Caco-2 (cell line): ENCODE results near the gene PFDN2. TPM values are rescaled to one million over a fixed set of nuclear protein-coding genes. Genes with fewer than 3 reads are reported as not detected.

Experiments used
- BruUV-seq: library from RNA; stranded (reverse); fragments of 400-500 nt; replicated peaks from 2 replicates; lab custom pipeline; 2021; lab: Mats Ljungman, UMichigan
- CTCF ChIA-PET: fragments of 300-600 bp; sonication (Branson Sonifier 250); formaldehyde crosslinking; loops from one replicate; lab custom pipeline; 2022; ENCODE audit warnings: antibody characterized with exemption; lab: Charles Lee
- POLR2A ChIA-PET: fragments of 300-600 bp; sonication (Branson Sonifier 250); formaldehyde crosslinking; loops from one replicate; lab custom pipeline; 2022; ENCODE audit warnings: antibody characterized with exemption; lab: Charles Lee
- DNase-seq, 2 experiments: peaks; one replicate each; pipeline versions ENCODE4 v3.0.0 to v3.0.0-alpha.2; 2020 to 2022
- H3K27me3 ChIP-seq: replicated peaks from 2 replicates; pipeline ENCODE4 v1.6.0; 2011; ENCODE audit warnings: low read length; ENCODE audit not compliant: control insufficient read depth, insufficient read depth
- H3K36me3 ChIP-seq: 2 replicates; pipeline ENCODE4 v1.5.1; 2011; ENCODE audit warnings: low read length; ENCODE audit not compliant: control insufficient read depth, insufficient read depth
- H3K4me1 ChIP-seq: fragments of 250-450 bp; sonication (Bioruptor Pico); 2 replicates; pipeline ENCODE4 v1.5.1; 2020; ENCODE audit warnings: mild to moderate bottlenecking
- H3K4me3 ChIP-seq: 2 replicates; pipeline ENCODE4 v1.5.1; 2011; ENCODE audit warnings: low read depth, mild to moderate bottlenecking, control low read depth, low read length
- H3K9me3 ChIP-seq: fragments of 250-450 bp; sonication (Bioruptor Pico); 2 replicates; pipeline ENCODE4 v1.5.1; 2020; ENCODE audit warnings: mild to moderate bottlenecking, moderate library complexity
- H3K27ac Mint-ChIP-seq: one replicate; pipeline ENCODE4 v1.8.0; 2022; ENCODE audit warnings: mixed read lengths; ENCODE audit not compliant: unreplicated experiment
- H3K27me3 Mint-ChIP-seq: one replicate; pipeline ENCODE4 v1.8.0; 2022; ENCODE audit warnings: mixed read lengths; ENCODE audit not compliant: insufficient read depth, unreplicated experiment
- H3K36me3 Mint-ChIP-seq: one replicate; pipeline ENCODE4 v1.8.0; 2022; ENCODE audit warnings: mild to moderate bottlenecking, mixed read lengths; ENCODE audit not compliant: insufficient read depth, unreplicated experiment
- H3K4me1 Mint-ChIP-seq: one replicate; pipeline ENCODE4 v1.8.0; 2022; ENCODE audit warnings: low read depth, mixed read lengths; ENCODE audit not compliant: unreplicated experiment
- H3K4me3 Mint-ChIP-seq: one replicate; pipeline ENCODE4 v1.8.0; 2022; ENCODE audit warnings: mild to moderate bottlenecking, moderate library complexity, mixed read lengths; ENCODE audit not compliant: unreplicated experiment
- H3K9me3 Mint-ChIP-seq: one replicate; pipeline ENCODE4 v1.8.0; 2022; ENCODE audit warnings: mixed read lengths; ENCODE audit not compliant: unreplicated experiment
- CTCF ChIP-seq, 2 experiments: fragments of 200-600 bp in 1 of 2; IDR thresholded peaks; 1 replicate in 1 of 2; 2 replicates in 1 of 2; pipeline versions ENCODE4 v1.5.1 to v1.8.0; 2011 to 2022; ENCODE audit warnings: antibody characterized with exemption in 1 of 2, control low read depth in 1 of 2, inconsistent platforms in 1 of 2, low read depth in 1 of 2, low read length in 1 of 2, mild to moderate bottlenecking in 1 of 2, moderate library complexity in 1 of 2; ENCODE audit not compliant: insufficient read depth in 1 of 2, severe bottlenecking in 1 of 2, unreplicated experiment in 1 of 2
- intact Hi-C: fragments of 100-400 bp; cut with micrococcal nuclease; formaldehyde crosslinking; loops from one replicate; pipeline ENCODE4 v1.10.0; 2022; ENCODE audit not compliant: unreplicated experiment
- total RNA-seq: library from RNA; stranded (reverse); gene quantifications from 2 replicates; pipeline ENCODE4 v1.2.3, GENCODE V29; 2022

Gene PFDN2
- total RNA-seq, 1 experiment from 2014 or later, result 88.0 TPM

GRCh38 chr1:161082996-161083747, 34.7 kb downstream of the PFDN2 start:
- TSS peak; percentile 85 for BruUV-seq
- Mint-ChIP-seq H3K4me3 (peak overlapping the region; percentile 9), H3K27me3 (no peaks in the 10 kb centered on the region), H3K9me3 (no peaks in the 10 kb centered on the region), H3K4me1 (peaks cover 37% of the 10 kb centered on the region), H3K27ac (peak overlapping the region; percentile 67), H3K36me3 (peaks cover 7% of the 10 kb centered on the region)
- POLR2A ChIA-PET, result interaction anchor here (0.6 to 1.9 kb wide), 3 partner anchors 37 to 180 kb away, joined by 4 to 10 read pairs (median 5); partner anchors contain the start of genes F11R and USF1
- Histone ChIP-seq H3K4me3 (no peak overlapping the region), H3K9me3 (no peaks in the 10 kb centered on the region), H3K36me3 (no peaks in the 10 kb centered on the region), H3K4me1 (peaks cover 43% of the 10 kb centered on the region), H3K27me3 (no peaks in the 10 kb centered on the region)
- DNase-seq, result peak; percentile 92 to 95
- CTCF ChIA-PET, result no interaction called here
- intact Hi-C loops, result no loop called here
- no peak for TF ChIP-seq CTCF (IDR thresholded peaks at IDR 0.05; ENCODE audit: insufficient read depth in 1 of 2, low read depth in 1 of 2, low read length in 1 of 2, severe bottlenecking in 1 of 2, unreplicated experiment in 1 of 2)

- no peak overlapping the region for H3K4me3 ChIP-seq
- no peak for TF ChIP-seq CTCF (IDR thresholded peaks at IDR 0.05; ENCODE audit: insufficient read depth in 1 of 2, low read depth in 1 of 2, low read length in 1 of 2, severe bottlenecking in 1 of 2, unreplicated experiment in 1 of 2)
- Mint-ChIP-seq H3K27me3 (no peaks in the 10 kb centered on the region), H3K4me1 (peaks cover 37% of the 10 kb centered on the region), H3K36me3 (peaks cover 7% of the 10 kb centered on the region), H3K27ac (peak overlapping the region; percentile 67), H3K9me3 (no peaks in the 10 kb centered on the region), H3K4me3 (no peak overlapping the region)
- POLR2A ChIA-PET, result no interaction called here
- CTCF ChIA-PET, result no interaction called here
- BruUV-seq, result no TSS peak
- no peaks in the 10 kb centered on the region for H3K27me3 ChIP-seq
- DNase-seq, result no peak
- H3K4me1 ChIP-seq, result peaks cover 43% of the 10 kb centered on the region
- intact Hi-C loops, result no loop called here
- H3K9me3 ChIP-seq, result no peaks in the 10 kb centered on the region
- H3K36me3 ChIP-seq, result no peaks in the 10 kb centered on the region
Measured at GRCh38 chr1:161082483-161082882, 35.4 kb downstream of the PFDN2 start.

GRCh38 chr1:161081519-161081918, 36.3 kb downstream of the PFDN2 start:
- peaks cover 37% of the 10 kb centered on the region for H3K4me1 Mint-ChIP-seq
- H3K9me3 Mint-ChIP-seq, result no peaks in the 10 kb centered on the region
- H3K4me3 Mint-ChIP-seq, result no peak overlapping the region
- POLR2A ChIA-PET, result no interaction called here
- no peaks in the 10 kb centered on the region for H3K9me3 ChIP-seq
- TF ChIP-seq CTCF (IDR thresholded peaks at IDR 0.05; ENCODE audit: insufficient read depth in 1 of 2, low read depth in 1 of 2, low read length in 1 of 2, severe bottlenecking in 1 of 2, unreplicated experiment in 1 of 2), result no peak
- CTCF ChIA-PET, result no interaction called here
- no peak overlapping the region for H3K27ac Mint-ChIP-seq
- intact Hi-C loops, result no loop called here
- H3K27me3 ChIP-seq, result no peaks in the 10 kb centered on the region
- BruUV-seq, result no TSS peak
- H3K4me1 ChIP-seq, result peaks cover 43% of the 10 kb centered on the region
- H3K36me3 Mint-ChIP-seq, result peaks cover 7% of the 10 kb centered on the region
- no peak overlapping the region for H3K4me3 ChIP-seq
- no peaks in the 10 kb centered on the region for H3K36me3 ChIP-seq
- no peak for DNase-seq
- H3K27me3 Mint-ChIP-seq, result no peaks in the 10 kb centered on the region
